K562 (cell line): ENCODE data around the gene PLCB3. TPM values are rescaled to one million over a fixed set of nuclear protein-coding genes. Genes with fewer than 3 reads are reported as not detected.

Experiments used
- BRF1 ChIP-seq: IDR thresholded peaks from 3 replicates; pipeline ENCODE4 v1.6.1; 2011; ENCODE audit warnings: borderline replicate concordance, mild to moderate bottlenecking; ENCODE audit not compliant: insufficient read length; ENCODE audit errors: extremely low read depth
- CBX3 ChIP-seq, 2 experiments: IDR thresholded peaks; 1 replicate in 1 of 2; 2 replicates in 1 of 2; pipeline ENCODE4 v1.6.1; 2012; ENCODE audit warnings: inconsistent platforms in 2 of 2, low read length in 2 of 2, borderline replicate concordance in 1 of 2, control low read depth in 1 of 2
- E2F3 ChIP-seq: fragments of 250-450 bp; sonication (Bioruptor Pico); IDR thresholded peaks from 2 replicates; pipeline ENCODE4 v1.4.0; 2020; ENCODE audit warnings: mild to moderate bottlenecking
- ESRRB ChIP-seq: fragments of 250-450 bp; sonication (Bioruptor Pico); IDR thresholded peaks from 2 replicates; pipeline ENCODE4 v1.5.0; 2020; ENCODE audit warnings: mild to moderate bottlenecking, moderate library complexity, borderline replicate concordance
- ETV5 ChIP-seq: sonication (generic); formaldehyde crosslinking; IDR thresholded peaks from 2 replicates; pipeline ENCODE4 v1.4.0; 2020; ENCODE audit warnings: low read depth, mild to moderate bottlenecking, missing genetic modification reagents
- FOXP1 ChIP-seq: sonication (generic); formaldehyde crosslinking; IDR thresholded peaks from 2 replicates; pipeline ENCODE4 v1.8.0; 2022; ENCODE audit warnings: mild to moderate bottlenecking, missing genetic modification reagents
- GTF2E2 ChIP-seq: fragments of 200-800 bp; sonication (Bioruptor generic); IDR thresholded peaks from 2 replicates; pipeline ENCODE4 v1.6.1; 2016; ENCODE audit warnings: missing genetic modification characterization, missing compliant biosample characterization
- HNRNPK ChIP-seq: fragments of 200-400 bp; formaldehyde crosslinking; IDR thresholded peaks from one replicate; pipeline ENCODE4 v1.6.1; 2018; ENCODE audit warnings: mild to moderate bottlenecking, low read depth, low read length; ENCODE audit not compliant: poor library complexity, severe bottlenecking
- HSF4 ChIP-seq: fragments of 250-450 bp; sonication (Bioruptor Pico); IDR thresholded peaks from 2 replicates; pipeline ENCODE4 v2.1.2; 2022; ENCODE audit warnings: mild to moderate bottlenecking, moderate library complexity, borderline replicate concordance
- IRF9 ChIP-seq: fragments of 450-650 bp; IDR thresholded peaks from 2 replicates; pipeline ENCODE4 v1.6.1; 2016; ENCODE audit warnings: missing biosample characterization, missing genetic modification characterization
- KLF13 ChIP-seq: fragments of 450-650 bp; IDR thresholded peaks from 2 replicates; pipeline ENCODE4 v1.6.1; 2016; ENCODE audit warnings: missing genetic modification characterization, low read depth, mild to moderate bottlenecking, missing compliant biosample characterization, moderate library complexity, borderline replicate concordance
- MCM7 ChIP-seq, 2 experiments: fragments of 450-650 bp; IDR thresholded peaks; 2 replicates each; pipeline ENCODE4 v1.6.1; 2016 to 2018
- MEIS2 ChIP-seq: fragments of 450-650 bp; IDR thresholded peaks from 2 replicates; pipeline ENCODE4 v1.6.1; 2014; ENCODE audit warnings: mild to moderate bottlenecking; ENCODE audit not compliant: partially characterized antibody
- NFRKB ChIP-seq: fragments of 450-650 bp; IDR thresholded peaks from 2 replicates; pipeline ENCODE4 v1.6.1; 2016; ENCODE audit warnings: low read depth
- POLR2AphosphoS5 ChIP-seq: IDR thresholded peaks from 2 replicates; pipeline ENCODE4 v1.6.1; 2011; ENCODE audit warnings: mild to moderate bottlenecking, low read depth, low read length, moderate library complexity; ENCODE audit not compliant: control insufficient read depth, insufficient read depth
- POLR2G ChIP-seq: fragments of 200-400 bp; formaldehyde crosslinking; IDR thresholded peaks from 2 replicates; pipeline ENCODE4 v1.6.1; 2017; ENCODE audit warnings: low read depth, mild to moderate bottlenecking, antibody characterized with exemption, low read length, moderate library complexity
- RB1 ChIP-seq: fragments of 450-650 bp; IDR thresholded peaks from 2 replicates; pipeline ENCODE4 v1.6.1; 2017; ENCODE audit warnings: low read depth, mild to moderate bottlenecking
- RBM22 ChIP-seq: fragments of 200-400 bp; formaldehyde crosslinking; IDR thresholded peaks from 2 replicates; pipeline ENCODE4 v1.6.1; 2018; ENCODE audit warnings: low read length, low read depth; ENCODE audit not compliant: poor library complexity, severe bottlenecking
- RBM34 ChIP-seq: fragments of 200-400 bp; formaldehyde crosslinking; IDR thresholded peaks from 2 replicates; pipeline ENCODE4 v1.6.1; 2018; ENCODE audit warnings: low read length, borderline replicate concordance; ENCODE audit not compliant: insufficient read depth
- SAFB2 ChIP-seq: fragments of 200-400 bp; formaldehyde crosslinking; IDR thresholded peaks from 2 replicates; pipeline ENCODE4 v1.6.1; 2018; ENCODE audit warnings: borderline replicate concordance, low read length, low read depth, moderate library complexity; ENCODE audit not compliant: severe bottlenecking
- ZNF12 ChIP-seq: sonication (generic); formaldehyde crosslinking; IDR thresholded peaks from 2 replicates; pipeline ENCODE4 v1.4.0; 2020; ENCODE audit warnings: mild to moderate bottlenecking, missing genetic modification reagents
- ZNF274 ChIP-seq: IDR thresholded peaks from 2 replicates; pipeline ENCODE4 v1.6.1; 2011; ENCODE audit warnings: low read depth, mild to moderate bottlenecking, low read length, moderate library complexity, borderline replicate concordance
- ZNF408 ChIP-seq: fragments of 250-450 bp; sonication (Bioruptor Pico); IDR thresholded peaks from 2 replicates; pipeline ENCODE4 v1.4.0; 2020; ENCODE audit warnings: low read depth, mild to moderate bottlenecking, moderate library complexity
- ZNF586 ChIP-seq: fragments of 450-650 bp; formaldehyde crosslinking; conservative IDR thresholded peaks from 2 replicates; pipeline ENCODE4 v1.4.0; 2020; ENCODE audit warnings: mild to moderate bottlenecking, moderate library complexity
- polyA plus RNA-seq, 8 experiments: library from polyadenylated mRNA; depleted of rRNA in 4 of 8; stranded (reverse) in 5 of 8; unstranded in 3 of 8; fragments of >200 nt; fragmentation: Nextera tagmentation in 2 of 8; fragmentation: Illumina TruSeq in 1 of 8; extraction: Ambion mirVana in 2 of 8; extraction: Trizol in 1 of 8; gene quantifications; 2 replicates each; pipeline versions ENCODE4 v1.2.1 to v1.2.3, GENCODE V29; 2011 to 2014; ENCODE audit warnings: inconsistent platforms in 1 of 8, missing spikeins in 1 of 8
- total RNA-seq, 7 experiments: library from RNA; depleted of rRNA in 6 of 7; stranded (reverse); fragments of >200 nt in 6 of 7; fragmentation: Illumina TruSeq in 2 of 7; extraction: Trizol in 2 of 7; gene quantifications; 2 replicates each; pipeline versions ENCODE4 v1.2.1 to v1.2.3, GENCODE V29; 2011 to 2021; ENCODE audit warnings: low replicate concordance in 1 of 7
- TF ChIP-seq, protein P1 (sequence below): sonication (generic); formaldehyde crosslinking; IDR thresholded peaks from 2 replicates; pipeline ENCODE4 v1.8.1; 2022; ENCODE audit warnings: missing genetic modification reagents
- TF ChIP-seq, protein P2 (sequence below): fragments of 250-450 bp; sonication (Bioruptor Pico); IDR thresholded peaks from 2 replicates; pipeline ENCODE4 v1.8.0; 2022; ENCODE audit warnings: inconsistent platforms

The PLCB3 gene
- total and polyA plus RNA-seq, 9 of the 15 experiments (the other 6 are each of a cell fraction or from before 2014, with no cell fraction given) = 0.31 to 44.8 (median 14.6) TPM

DNA sequence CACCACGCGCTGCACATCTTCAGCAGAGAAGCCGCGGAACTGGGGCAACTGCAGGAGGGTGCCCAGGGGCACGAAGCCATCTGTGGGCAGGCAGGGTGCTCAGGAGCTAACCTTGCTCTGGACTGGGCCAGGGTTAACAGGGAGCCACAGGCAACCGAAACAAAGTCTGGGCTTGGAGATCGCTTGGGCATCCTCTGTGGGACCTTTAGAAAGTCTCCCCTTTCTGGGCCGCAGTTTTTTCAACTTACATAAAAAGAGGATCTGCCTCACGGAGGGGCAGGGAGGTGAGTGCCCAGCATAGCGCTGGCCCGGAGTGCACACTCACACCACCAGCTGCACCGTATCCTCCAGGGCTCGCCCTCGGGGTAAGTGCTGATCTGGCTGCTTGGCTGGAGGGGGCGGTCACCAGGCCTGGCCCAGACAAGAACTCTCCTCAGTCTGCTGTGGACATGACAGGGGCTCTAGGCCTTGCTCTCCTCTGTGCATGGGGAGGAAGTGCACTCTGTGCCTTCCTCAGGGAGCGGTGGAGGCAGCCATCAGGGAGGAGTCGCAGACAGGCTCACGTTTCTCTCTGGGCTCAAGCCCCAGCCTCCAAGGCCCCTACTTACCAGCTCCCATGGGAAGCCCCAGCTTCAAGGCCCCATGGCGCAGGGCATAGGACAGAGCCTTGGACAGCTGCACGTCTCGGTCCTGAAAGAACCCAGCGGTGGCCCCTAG, 26.3 kb upstream of the PLCB3 start (continued):
- peak; percentile 53 for TF ChIP-seq RBM22
- TF ChIP-seq RB1 = no peak
- no peak for TF ChIP-seq HSF4 (CRISPR knock-in tag)
- no peak for TF ChIP-seq MEIS2
- TF ChIP-seq IRF9 (tag) = no peak
- no peak for TF ChIP-seq POLR2AphosphoS5
- no peak for TF ChIP-seq KLF13 (tag)
- TF ChIP-seq FOXP1 (CRISPR knock-in tag) = no peak
- no peak for TF ChIP-seq NFRKB
- no peak for TF ChIP-seq E2F3 (CRISPR knock-in tag)
- TF ChIP-seq ZNF408 (CRISPR knock-in tag) = no peak
- no peak for TF ChIP-seq GTF2E2 (tag)
- no peak for TF ChIP-seq ESRRB (CRISPR knock-in tag)
- no peak for TF ChIP-seq ZNF274
- TF ChIP-seq, protein P1, sequence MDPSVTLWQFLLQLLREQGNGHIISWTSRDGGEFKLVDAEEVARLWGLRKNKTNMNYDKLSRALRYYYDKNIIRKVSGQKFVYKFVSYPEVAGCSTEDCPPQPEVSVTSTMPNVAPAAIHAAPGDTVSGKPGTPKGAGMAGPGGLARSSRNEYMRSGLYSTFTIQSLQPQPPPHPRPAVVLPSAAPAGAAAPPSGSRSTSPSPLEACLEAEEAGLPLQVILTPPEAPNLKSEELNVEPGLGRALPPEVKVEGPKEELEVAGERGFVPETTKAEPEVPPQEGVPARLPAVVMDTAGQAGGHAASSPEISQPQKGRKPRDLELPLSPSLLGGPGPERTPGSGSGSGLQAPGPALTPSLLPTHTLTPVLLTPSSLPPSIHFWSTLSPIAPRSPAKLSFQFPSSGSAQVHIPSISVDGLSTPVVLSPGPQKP (CRISPR knock-in tag) = no peak
- TF ChIP-seq ZNF586 (CRISPR knock-in tag) = no peak
- TF ChIP-seq BRF1 = no peak
- no peak for TF ChIP-seq ZNF12 (CRISPR knock-in tag)
- TF ChIP-seq, protein P2, sequence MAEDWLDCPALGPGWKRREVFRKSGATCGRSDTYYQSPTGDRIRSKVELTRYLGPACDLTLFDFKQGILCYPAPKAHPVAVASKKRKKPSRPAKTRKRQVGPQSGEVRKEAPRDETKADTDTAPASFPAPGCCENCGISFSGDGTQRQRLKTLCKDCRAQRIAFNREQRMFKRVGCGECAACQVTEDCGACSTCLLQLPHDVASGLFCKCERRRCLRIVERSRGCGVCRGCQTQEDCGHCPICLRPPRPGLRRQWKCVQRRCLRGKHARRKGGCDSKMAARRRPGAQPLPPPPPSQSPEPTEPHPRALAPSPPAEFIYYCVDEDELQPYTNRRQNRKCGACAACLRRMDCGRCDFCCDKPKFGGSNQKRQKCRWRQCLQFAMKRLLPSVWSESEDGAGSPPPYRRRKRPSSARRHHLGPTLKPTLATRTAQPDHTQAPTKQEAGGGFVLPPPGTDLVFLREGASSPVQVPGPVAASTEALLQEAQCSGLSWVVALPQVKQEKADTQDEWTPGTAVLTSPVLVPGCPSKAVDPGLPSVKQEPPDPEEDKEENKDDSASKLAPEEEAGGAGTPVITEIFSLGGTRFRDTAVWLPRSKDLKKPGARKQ (CRISPR knock-in tag) = no peak
- TF ChIP-seq POLR2G = peak; percentile 70
- no peak for TF ChIP-seq CBX3 (IDR thresholded peaks at IDR 0.05; ENCODE audit: borderline replicate concordance in 1 of 2, low read length in 2 of 2)
- TF ChIP-seq RBM34 = no peak
- TF ChIP-seq ETV5 = no peak
- no peak for TF ChIP-seq HNRNPK
- TF ChIP-seq SAFB2 = no peak
- no peak for TF ChIP-seq MCM7 (IDR thresholded peaks at IDR 0.05)
